H54 (cell line): ENCODE results near the gene DCAF15.

Experiments
- DNase-seq: peaks from one replicate; pipeline ENCODE4 v3.0.0; 2011; ENCODE audit warnings: low spot score, mixed read lengths; ENCODE audit not compliant: insufficient read length
- FAIRE-seq: peaks from 3 replicates; lab custom pipeline; 2011; peaks lifted over from hg19 to GRCh38; lab: Jason Lieb, UNC
- POLR2A ChIP-seq: IDR thresholded peaks from 2 replicates; pipeline ENCODE4 v1.6.1; 2011; ENCODE audit warnings: low read depth, mild to moderate bottlenecking, low read length

The DCAF15 gene

GRCh38 chr19:13995017-13995728, 42.9 kb downstream of the DCAF15 start:
- FAIRE-seq (no peak), DNase-seq (no peak)
- no peak for TF ChIP-seq POLR2A

GRCh38 chr19:13995878-13996765, 43.8 kb downstream of the DCAF15 start:
- no peak for FAIRE-seq
- no peak for TF ChIP-seq POLR2A
- DNase-seq, result no peak

GRCh38 chr19:13996928-13997630, 44.8 kb downstream of the DCAF15 start:
- TF ChIP-seq POLR2A, result no peak
- DNase-seq (no peak), FAIRE-seq (no peak)

GRCh38 chr19:13997631-13997962, 45.3 kb downstream of the DCAF15 start:
- DNase-seq (peak; percentile 3), FAIRE-seq (no peak)
- no peak for TF ChIP-seq POLR2A

- TF ChIP-seq POLR2A, result no peak
- DNase-seq (no peak), FAIRE-seq (no peak)
These were observed 46.1 kb downstream of the DCAF15 start for GRCh38 chr19:13998426-13998825.

- TF ChIP-seq POLR2A, result no peak
- FAIRE-seq (no peak), DNase-seq (no peak)
These were observed 46.8 kb downstream of the DCAF15 start for GRCh38 chr19:13999085-13999484.

- no peak for DNase-seq
- no peak for TF ChIP-seq POLR2A
- FAIRE-seq, result no peak
These were observed 48.5 kb downstream of the DCAF15 start for GRCh38 chr19:14000691-14001375.

- DNase-seq (no peak), FAIRE-seq (no peak)
- TF ChIP-seq POLR2A, result no peak
These were observed 50.4 kb downstream of the DCAF15 start for GRCh38 chr19:14002571-14003250.

- no peak for DNase-seq
- no peak for FAIRE-seq
- no peak for TF ChIP-seq POLR2A
These were observed 51.1 kb downstream of the DCAF15 start for GRCh38 chr19:14003251-14004055.

- FAIRE-seq (no peak), DNase-seq (no peak)
- no peak for TF ChIP-seq POLR2A
These were observed 52.5 kb downstream of the DCAF15 start for GRCh38 chr19:14004619-14005348.

GRCh38 chr19:14005349-14006084, 53.2 kb downstream of the DCAF15 start:
- DNase-seq, result no peak
- no peak for TF ChIP-seq POLR2A
- no peak for FAIRE-seq
